Fibroblast of skin of scalp (primary cell): Measurements from ENCODE around the gene DNHD1. TPM values are rescaled to one million over a fixed set of nuclear protein-coding genes. Genes with fewer than 3 reads are reported as not detected.

Experiments used
- DNase-seq: peaks from one replicate; pipeline ENCODE4 v3.0.0-alpha.2; 2013
- polyA plus RNA-seq, 2 experiments: library from polyadenylated mRNA; unstranded; fragments of 120-200 nt; gene quantifications; one replicate each; pipeline ENCODE4 v1.2.1, GENCODE V29; 2013; ENCODE audit not compliant: insufficient read length in 2 of 2

Gene DNHD1
- 3.1 TPM for polyA plus RNA-seq (2013, experiment 1 of 2; ENCODE audit: insufficient read length)
- polyA plus RNA-seq (2013, experiment 2 of 2; ENCODE audit: insufficient read length): 3.5 TPM

- DNase-seq: no peak
Measured at GRCh38 chr11:6497069-6497839, at the start of gene DNHD1. TSS of gene DNHD1 (plus strand) at chr11:6497280. CDS start at chr11:6498216, 936 bp downstream.

GRCh38 chr11:6448574-6448973 is 48.5 kb upstream of the DNHD1 start:
- no peak for DNase-seq

GRCh38 chr11:6452219-6452618 is 44.9 kb upstream of the DNHD1 start:
- peak; percentile 49 for DNase-seq

GRCh38 chr11:6453152-6453551 is 43.9 kb upstream of the DNHD1 start:
- DNase-seq: no peak

- no peak for DNase-seq
Measured at GRCh38 chr11:6455070-6455469, 42.0 kb upstream of the DNHD1 start.

GRCh38 chr11:6456361-6457073 is 40.6 kb upstream of the DNHD1 start:
- no peak for DNase-seq

GRCh38 chr11:6457581-6458320 is 39.3 kb upstream of the DNHD1 start:
- no peak for DNase-seq

- DNase-seq: no peak
Measured at GRCh38 chr11:6458352-6459098, 38.6 kb upstream of the DNHD1 start.

- DNase-seq: no peak
Measured at GRCh38 chr11:6459099-6459450, 38.0 kb upstream of the DNHD1 start.

- peak; percentile 91 for DNase-seq
Measured at GRCh38 chr11:6468712-6469495, 28.2 kb upstream of the DNHD1 start.

GRCh38 chr11:6469599-6469998 is 27.5 kb upstream of the DNHD1 start:
- no peak for DNase-seq

GRCh38 chr11:6472934-6473333 is 24.1 kb upstream of the DNHD1 start:
- no peak for DNase-seq

GRCh38 chr11:6473451-6474412 is 23.3 kb upstream of the DNHD1 start, which contains the start of gene TRIM3:
TSS of gene TRIM3 (minus strand) at chr11:6473941. CDS start at chr11:6465695, 8,246 bp downstream.
- DNase-seq: peak; percentile 91

GRCh38 chr11:6474413-6474792 is 22.7 kb upstream of the DNHD1 start:
- no peak for DNase-seq

GRCh38 chr11:6474806-6475500 is 22.1 kb upstream of the DNHD1 start:
- DNase-seq: no peak

GRCh38 chr11:6475936-6476335 is 21.1 kb upstream of the DNHD1 start:
- no peak for DNase-seq

GRCh38 chr11:6476571-6476970 is 20.5 kb upstream of the DNHD1 start:
- no peak for DNase-seq

- DNase-seq: peak; percentile 27
Measured at GRCh38 chr11:6480299-6480914, 16.7 kb upstream of the DNHD1 start.
